Measurements from ENCODE around the gene MAP4. TPM values are rescaled to one million over a fixed set of nuclear protein-coding genes. Genes with fewer than 3 reads are reported as not detected.

Gene MAP4
- total RNA-seq, 1 donor from 2014 or later, result 106 TPM

GRCh38 chr3:47964740-47965139, 51.5 kb downstream of the MAP4 start:
- intact Hi-C loops (cut with micrococcal nuclease), result no loop called here

DNA sequence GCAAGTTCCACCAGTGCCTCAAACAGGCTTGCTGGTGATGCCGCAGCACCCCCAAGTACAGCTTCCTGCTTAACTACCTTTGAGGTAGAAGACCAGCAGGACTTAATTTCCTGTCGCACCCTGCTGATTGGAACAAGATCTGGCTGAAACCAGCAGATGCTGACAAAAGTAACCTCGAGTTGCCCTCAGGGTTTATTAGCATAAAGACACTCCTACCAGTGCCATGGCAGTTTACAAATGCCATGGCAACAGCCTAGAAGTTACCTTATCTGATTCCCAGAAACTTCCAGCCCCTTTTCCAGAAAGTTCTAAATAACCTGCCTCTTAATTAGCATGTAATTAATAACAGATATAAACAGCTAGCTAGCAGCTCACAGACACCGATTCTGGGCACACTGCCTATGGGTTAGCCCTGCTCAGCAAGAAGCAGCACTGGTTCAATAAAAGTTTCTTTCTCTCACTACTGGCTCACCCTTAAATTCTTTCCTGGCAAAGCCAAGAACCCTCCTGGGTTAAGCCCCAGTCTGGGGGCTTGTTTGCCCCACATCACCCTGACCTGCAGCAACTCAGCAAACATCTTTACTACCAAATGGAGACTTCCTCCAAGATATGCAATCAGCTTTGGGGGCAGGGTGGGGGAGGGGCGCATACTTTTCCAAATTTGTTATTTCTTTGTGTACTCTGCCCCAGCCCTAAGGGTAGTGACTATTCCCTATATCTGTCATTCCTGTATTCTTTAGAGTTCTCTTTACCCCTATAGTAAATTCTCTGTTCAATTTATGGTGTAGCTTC, 54.2 kb downstream of the MAP4 start:
- intact Hi-C loops (cut with micrococcal nuclease), result no loop called here

GRCh38 chr3:47961036-47961435, 55.2 kb downstream of the MAP4 start:
- intact Hi-C loops (cut with micrococcal nuclease), result no loop called here

- intact Hi-C loops (cut with micrococcal nuclease), result no loop called here
These were observed 59.7 kb downstream of the MAP4 start for GRCh38 chr3:47956521-47956920.

DNA sequence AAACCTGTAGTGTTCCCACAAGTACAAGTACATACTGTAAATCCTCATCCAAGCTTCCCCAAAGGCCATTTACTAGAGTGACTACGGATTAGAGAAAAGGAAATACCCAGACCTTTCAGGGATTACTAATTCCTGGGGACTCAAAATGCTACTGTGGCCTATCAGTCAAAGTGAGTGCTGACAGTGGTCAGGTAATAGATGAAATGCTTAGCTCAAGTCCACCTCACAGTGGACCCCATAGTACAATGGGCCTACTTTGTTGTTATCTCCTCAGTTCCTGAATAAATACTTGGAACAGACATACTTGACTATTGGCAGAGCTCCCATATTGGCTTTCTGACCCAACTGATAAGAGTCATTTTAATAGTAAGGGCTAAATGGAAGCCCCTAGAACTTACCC, 61.6 kb downstream of the MAP4 start:
- intact Hi-C loops (cut with micrococcal nuclease), result no loop called here

- intact Hi-C loops (cut with micrococcal nuclease), result no loop called here
These were observed 65.6 kb downstream of the MAP4 start for GRCh38 chr3:47950453-47951169.

- intact Hi-C loops (cut with micrococcal nuclease), result no loop called here
These were observed 66.2 kb downstream of the MAP4 start for GRCh38 chr3:47949979-47950378.

DNA sequence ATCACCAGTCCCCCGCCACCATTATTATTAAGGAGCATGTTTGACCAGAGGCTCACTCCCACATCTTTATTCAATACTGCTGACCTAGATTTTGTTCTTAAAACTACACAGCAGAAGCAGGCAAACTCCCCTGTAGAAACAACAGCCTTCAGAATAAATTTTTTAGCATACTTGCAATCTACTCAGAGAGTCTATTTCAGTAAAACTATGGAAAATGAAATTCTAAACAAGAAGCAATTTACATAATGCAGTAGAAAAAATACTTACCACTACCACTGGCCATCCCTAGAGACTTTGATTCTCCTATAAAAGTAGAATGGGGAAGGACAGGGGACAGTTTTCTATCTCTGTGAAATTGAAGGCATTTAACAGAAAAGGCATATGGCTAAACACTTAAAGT, 76.0 kb downstream of the MAP4 start:
- intact Hi-C loops (cut with micrococcal nuclease), result no loop called here

DNA sequence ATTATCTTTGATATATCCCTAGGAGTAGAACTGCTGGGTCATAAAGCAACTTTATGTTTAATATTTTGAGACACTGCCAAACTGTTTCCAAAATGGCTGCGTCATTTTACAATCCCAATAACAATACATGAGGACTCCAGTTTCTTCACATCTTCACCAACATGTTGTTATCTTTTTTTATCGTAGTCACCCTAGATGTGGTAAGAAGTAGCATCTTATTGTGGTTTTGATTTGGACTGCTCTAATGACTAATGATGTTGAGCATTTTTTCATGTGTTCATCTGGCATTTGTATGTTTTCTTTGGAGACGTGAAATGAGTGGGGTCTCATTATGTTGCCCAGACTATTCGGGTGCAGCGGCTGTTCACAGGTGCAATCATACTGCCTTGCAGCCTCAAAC, 83.8 kb downstream of the MAP4 start:
- intact Hi-C loops (cut with micrococcal nuclease), result no loop called here

DNA sequence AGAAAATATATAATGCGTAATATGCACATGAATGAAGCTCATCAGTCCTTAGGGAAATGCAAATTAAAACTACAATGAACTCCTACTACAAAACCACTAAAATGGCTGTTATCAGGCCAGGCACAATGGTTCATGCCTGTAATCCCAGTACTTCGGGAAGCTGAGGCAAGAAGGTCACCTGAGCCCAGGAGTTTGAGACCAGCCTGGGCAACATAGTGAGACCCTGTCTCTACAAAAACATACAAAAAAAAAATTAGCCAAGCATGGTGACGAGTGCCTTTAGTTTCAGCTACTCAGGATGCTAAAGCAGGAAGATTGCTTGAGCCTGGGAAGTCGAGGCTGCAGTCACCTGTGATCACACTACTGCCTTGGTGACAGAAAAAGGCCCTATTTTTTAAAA, 85.2 kb downstream of the MAP4 start:
- intact Hi-C loops (cut with micrococcal nuclease), result no loop called here

GRCh38 chr3:47916696-47917095, 99.5 kb downstream of the MAP4 start:
- intact Hi-C loops (cut with micrococcal nuclease), result no loop called here

DNA sequence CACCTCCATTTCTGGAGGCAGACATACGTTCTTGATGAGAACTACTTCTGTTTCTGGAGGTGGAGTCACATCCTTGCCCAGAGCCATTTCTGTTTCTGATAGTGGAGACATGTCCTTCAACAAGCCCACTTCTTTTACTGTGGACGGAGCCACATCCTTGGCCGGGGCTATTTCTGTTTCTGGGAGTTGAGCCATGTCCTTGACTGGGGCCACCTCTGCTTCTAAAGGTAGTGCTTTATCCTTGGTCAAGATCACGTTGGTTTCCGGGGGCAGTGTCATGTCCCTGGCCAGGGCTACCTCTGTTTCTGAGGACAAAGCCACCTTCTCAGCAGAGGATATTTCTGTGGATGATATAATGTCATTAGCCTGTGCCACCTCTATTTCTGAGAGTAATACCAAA, 100.0 kb downstream of the MAP4 start:
- intact Hi-C loops (cut with micrococcal nuclease), result no loop called here

- intact Hi-C loops (cut with micrococcal nuclease), result no loop called here
These were observed 104.2 kb downstream of the MAP4 start for GRCh38 chr3:47912006-47912504.

DNA sequence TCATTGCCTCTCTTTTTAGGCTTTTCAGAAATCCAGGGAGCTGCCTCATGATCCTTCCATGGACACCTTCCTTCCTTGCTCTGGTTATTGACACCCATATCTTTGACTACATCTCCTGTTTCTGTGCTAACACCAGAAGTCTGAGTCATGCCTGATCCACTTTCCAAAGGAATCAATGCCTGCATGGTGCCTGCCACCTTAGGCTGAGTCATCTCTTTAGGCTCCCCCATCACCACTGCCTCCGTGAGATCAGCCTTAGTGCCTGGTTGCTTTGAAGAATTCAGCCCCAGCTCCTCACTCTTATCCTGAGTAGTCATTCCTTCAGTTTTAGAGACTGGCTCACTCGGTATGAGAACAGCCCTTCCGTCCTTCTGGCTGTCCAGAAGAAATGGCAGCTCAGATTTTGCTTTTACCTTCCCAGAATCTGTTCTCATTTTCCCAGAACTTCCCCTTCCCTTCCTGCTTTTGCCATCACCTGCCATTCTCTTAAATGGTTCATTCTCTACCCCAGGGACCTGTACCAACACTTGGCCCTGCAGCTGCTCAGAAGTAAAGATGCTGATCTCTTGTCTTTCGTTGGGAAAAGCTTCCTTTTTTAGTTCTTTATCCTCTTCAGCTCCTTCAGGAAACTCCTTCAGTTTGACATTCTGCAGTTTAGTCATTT, 105.3 kb downstream of the MAP4 start:
- intact Hi-C loops (cut with micrococcal nuclease), result no loop called here

DNA sequence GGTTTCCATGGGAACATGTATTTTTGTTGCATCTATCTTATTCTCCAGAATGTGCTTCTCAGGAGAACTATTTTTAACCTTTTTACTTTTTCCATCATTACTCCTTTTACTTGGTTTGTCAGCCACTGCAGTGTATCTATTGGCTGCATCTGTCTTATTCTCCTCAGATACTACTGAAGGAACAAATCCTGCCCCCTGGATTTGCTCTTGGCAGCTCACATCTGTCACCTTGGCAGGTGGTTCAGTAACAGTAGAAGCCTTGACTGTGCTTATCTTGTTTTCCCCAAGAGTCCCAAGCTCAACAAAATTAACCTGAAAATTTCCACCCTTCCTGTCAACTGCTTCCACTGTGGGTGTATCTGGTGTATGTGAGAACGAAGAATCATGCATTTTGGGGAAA, 106.0 kb downstream of the MAP4 start:
- intact Hi-C loops (cut with micrococcal nuclease), result no loop called here

GRCh38 chr3:47909607-47910006, 106.6 kb downstream of the MAP4 start:
- intact Hi-C loops (cut with micrococcal nuclease), result no loop called here

DNA sequence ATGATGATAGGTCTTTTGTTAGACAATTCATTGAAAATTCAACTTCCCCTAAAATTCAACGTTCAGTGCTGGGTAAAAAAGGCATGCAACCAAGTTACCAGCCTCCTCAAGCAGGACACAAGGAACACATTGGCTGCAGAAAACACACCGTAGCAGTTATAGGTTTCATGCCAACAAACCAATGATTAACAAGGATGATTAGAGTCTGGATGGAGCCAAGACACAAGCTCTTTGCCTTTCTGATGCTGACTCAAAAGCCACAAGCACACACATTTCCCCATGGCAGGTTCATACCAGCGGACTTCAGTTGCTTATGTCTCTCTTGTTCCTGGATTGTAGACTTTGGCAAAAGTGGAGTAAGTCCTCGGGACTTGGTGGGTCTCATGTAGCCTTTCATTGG, 107.5 kb downstream of the MAP4 start:
- intact Hi-C loops (cut with micrococcal nuclease), result no loop called here

DNA sequence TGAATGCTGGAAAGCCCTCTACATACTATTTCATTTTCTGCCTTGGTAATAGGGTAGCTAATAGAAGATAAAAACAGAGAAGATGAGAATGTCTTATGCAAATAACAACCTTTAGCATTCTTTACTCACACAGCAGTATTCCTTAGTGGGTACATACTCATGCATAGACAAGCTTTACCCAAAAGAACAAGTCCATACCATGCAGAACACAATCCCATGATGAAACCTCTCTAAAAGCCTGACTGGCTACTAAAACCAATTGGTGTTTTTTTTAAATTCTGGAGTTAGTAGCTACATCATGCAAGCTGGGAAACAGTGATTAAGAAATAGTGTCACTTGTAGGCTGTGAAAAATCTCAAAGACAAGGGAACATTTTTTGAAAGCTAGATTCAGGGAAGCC, 108.4 kb downstream of the MAP4 start:
- intact Hi-C loops (cut with micrococcal nuclease), result no loop called here

- intact Hi-C loops (cut with micrococcal nuclease), result no loop called here
These were observed 113.5 kb downstream of the MAP4 start for GRCh38 chr3:47902746-47903145.

- intact Hi-C loops (cut with micrococcal nuclease), result no loop called here
These were observed 114.9 kb downstream of the MAP4 start for GRCh38 chr3:47901280-47901833.

DNA sequence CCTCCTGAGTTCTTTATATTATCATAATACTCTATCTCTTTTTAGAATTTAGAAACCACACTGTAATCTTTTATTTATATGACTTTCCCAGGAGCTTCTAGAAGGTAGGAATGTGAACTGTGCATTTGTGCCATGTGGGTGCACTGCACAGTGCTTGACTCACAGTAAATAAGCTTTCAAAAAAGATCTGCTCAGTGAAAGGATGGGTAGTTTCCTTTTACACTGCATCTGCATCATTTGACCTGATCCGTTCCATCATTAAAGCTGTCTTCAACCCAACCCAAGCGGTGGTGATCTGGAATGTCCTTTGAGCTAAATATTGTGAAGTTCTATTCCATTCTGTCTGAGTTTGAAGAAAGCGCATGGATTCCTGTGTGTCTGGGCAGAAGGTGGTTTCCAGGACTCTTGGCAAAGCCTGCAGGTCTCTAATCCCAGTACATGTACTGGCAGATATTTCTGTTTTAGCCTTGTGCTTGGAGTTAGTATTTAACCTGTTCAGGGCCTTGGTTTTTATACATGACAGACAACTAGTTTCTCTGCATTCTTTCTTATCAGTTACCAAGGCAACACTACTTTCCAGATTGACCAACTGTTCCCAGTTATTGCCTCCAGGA, 116.6 kb downstream of the MAP4 start:
- intact Hi-C loops (cut with micrococcal nuclease), result no loop called here

Measured in T-helper 1 cell treated with Interleukin-12 subunit alpha and Interleukin-12 subunit beta and Interleukin-4 antibody, amounts not matched to agents 30 ng/mL and 1 ng/mL, for 36 hours (primary cell).